GM12878 (cell line): ENCODE data around the gene NUDCD3. TPM values are rescaled to one million over a fixed set of nuclear protein-coding genes. Genes with fewer than 3 reads are reported as not detected.

Experiments
- ATAC-seq: fragments of 200-7000 bp; cut with Tn5 transposase; 3 replicates; pipeline ENCODE4 v1.9.1; 2020; ENCODE audit warnings: mild to moderate bottlenecking, moderate library complexity
- BruUV-seq: library from RNA; stranded (reverse); fragments of 400-500 nt; replicated peaks from 2 replicates; lab custom pipeline; 2021; lab: Mats Ljungman, UMichigan
- CTCF ChIA-PET: fragments of 300-600 bp; sonication (Branson Sonifier 250); formaldehyde crosslinking; extraction: SDS; loops from one replicate; lab custom pipeline; 2021; ENCODE audit warnings: inconsistent platforms; lab: Yijun Ruan, JAX
- POLR2A ChIA-PET: fragments of 350-600 bp; formaldehyde crosslinking; extraction: SDS; loops from one replicate; lab custom pipeline; 2021; ENCODE audit warnings: inconsistent platforms; lab: Charles Lee
- RAD21 ChIA-PET: fragments of 300-600 bp; sonication (Branson Sonifier 250); formaldehyde crosslinking; loops from one replicate; lab custom pipeline; 2023; ENCODE audit warnings: antibody characterized with exemption; ENCODE audit not compliant: unreplicated experiment; lab: Charles Lee
- SMC1A ChIA-PET: fragments of 300-600 bp; sonication (Branson Sonifier 250); formaldehyde crosslinking; loops from one replicate; lab custom pipeline; 2023; ENCODE audit not compliant: unreplicated experiment, uncharacterized antibody; lab: Charles Lee
- DNase-seq: peaks from one replicate; pipeline ENCODE4 v3.0.0-alpha.2; 2011; ENCODE audit warnings: low read depth, low spot score
- FAIRE-seq: peaks from 3 replicates; lab custom pipeline; 2011; peaks lifted over from hg19 to GRCh38; lab: Jason Lieb, UNC
- H2AFZ ChIP-seq: 2 replicates; pipeline ENCODE4 v1.6.0; 2011; ENCODE audit warnings: low read depth, low read length, control low read depth; ENCODE audit not compliant: control insufficient read depth
- H3K27ac ChIP-seq: 2 replicates; pipeline ENCODE4 v1.5.1; 2011; ENCODE audit warnings: control low read depth; ENCODE audit not compliant: control insufficient read depth, insufficient read depth
- H3K27me3 ChIP-seq, 2 experiments: replicated peaks in 1 of 2; 2 replicates each; pipeline versions ENCODE4 v1.6.0 to v1.6.1; 2011; ENCODE audit warnings: low read length in 1 of 2; ENCODE audit not compliant: control insufficient read depth in 2 of 2, insufficient read depth in 2 of 2
- H3K36me3 ChIP-seq, 2 experiments: 2 replicates each; pipeline ENCODE4 v1.5.1; 2011; ENCODE audit warnings: low read length in 1 of 2; ENCODE audit not compliant: control insufficient read depth in 2 of 2, insufficient read depth in 2 of 2
- H3K4me1 ChIP-seq: 2 replicates; pipeline ENCODE4 v1.6.1; 2011; ENCODE audit warnings: mild to moderate bottlenecking, low read length, moderate library complexity, mixed read lengths; ENCODE audit not compliant: control insufficient read depth, insufficient read depth
- H3K4me2 ChIP-seq: 2 replicates; pipeline ENCODE4 v1.6.0; 2011; ENCODE audit warnings: control low read depth; ENCODE audit not compliant: control insufficient read depth, insufficient read depth
- H3K4me3 ChIP-seq: fragments of 200-600 bp; sonication (generic); 2 replicates; pipeline ENCODE4 v1.5.1; 2016
- H3K79me2 ChIP-seq: 2 replicates; pipeline ENCODE4 v1.6.0; 2011; ENCODE audit warnings: low read length; ENCODE audit not compliant: control insufficient read depth, insufficient read depth
- H3K9ac ChIP-seq: 2 replicates; pipeline ENCODE4 v1.8.0; 2011; ENCODE audit warnings: low read length, control low read depth, mixed read lengths; ENCODE audit not compliant: control insufficient read depth, insufficient read depth
- H3K9me3 ChIP-seq: replicated peaks from 3 replicates; pipeline ENCODE4 v1.5.1; 2011; ENCODE audit warnings: mild to moderate bottlenecking, low read length; ENCODE audit not compliant: control insufficient read depth, insufficient read depth
- H4K20me1 ChIP-seq: 2 replicates; pipeline ENCODE4 v1.6.0; 2011; ENCODE audit not compliant: control insufficient read depth, insufficient read depth
- ATF7 ChIP-seq: fragments of 450-650 bp; IDR thresholded peaks from 2 replicates; pipeline ENCODE4 v1.6.1; 2016; ENCODE audit warnings: low read depth, mild to moderate bottlenecking
- BHLHE40 ChIP-seq, 2 experiments: fragments of 450-650 bp in 1 of 2; IDR thresholded peaks; 2 replicates each; pipeline ENCODE4 v1.6.1; 2011 to 2017; ENCODE audit warnings: low read depth in 2 of 2, borderline replicate concordance in 1 of 2, improper control_type of control experiment in 1 of 2, low read length in 1 of 2, mild to moderate bottlenecking in 1 of 2
- FOXM1 ChIP-seq: IDR thresholded peaks from 2 replicates; pipeline ENCODE4 v1.6.1; 2012; ENCODE audit warnings: low read depth, mild to moderate bottlenecking, inconsistent platforms, low read length, moderate library complexity
- MYB ChIP-seq: fragments of 150-350 bp; IDR thresholded peaks from 2 replicates; pipeline ENCODE4 v1.6.1; 2014; ENCODE audit warnings: mild to moderate bottlenecking, low read depth, low read length, borderline replicate concordance
- NFXL1 ChIP-seq: fragments of 450-650 bp; IDR thresholded peaks from 2 replicates; pipeline ENCODE4 v1.6.1; 2017; ENCODE audit warnings: antibody characterized with exemption, mild to moderate bottlenecking, borderline replicate concordance
- NR2F1 ChIP-seq: fragments of 450-650 bp; conservative IDR thresholded peaks from 2 replicates; pipeline ENCODE4 v1.6.1; 2017; ENCODE audit warnings: mild to moderate bottlenecking
- PAX5 ChIP-seq: IDR thresholded peaks from 2 replicates; pipeline ENCODE4 v1.6.1; 2011; ENCODE audit warnings: low read depth, low read length, borderline replicate concordance
- SMC3 ChIP-seq: IDR thresholded peaks from 2 replicates; pipeline ENCODE4 v1.6.1; 2011; ENCODE audit warnings: low read length, improper control_type of control experiment, borderline replicate concordance
- SP1 ChIP-seq: IDR thresholded peaks from one replicate; pipeline ENCODE4 v1.6.1; 2011; ENCODE audit warnings: low read depth, low read length
- STAT3 ChIP-seq: IDR thresholded peaks from 2 replicates; pipeline ENCODE4 v1.6.1; 2011; ENCODE audit warnings: low read depth, low read length, improper control_type of control experiment
- WRNIP1 ChIP-seq: IDR thresholded peaks from 2 replicates; pipeline ENCODE4 v1.6.1; 2011; ENCODE audit warnings: low read depth, low read length, improper control_type of control experiment, borderline replicate concordance
- YY1 ChIP-seq: IDR thresholded peaks from 2 replicates; pipeline ENCODE4 v1.6.1; 2011; ENCODE audit warnings: low read depth, mild to moderate bottlenecking, low read length
- ZNF622 ChIP-seq: fragments of 450-650 bp; IDR thresholded peaks from 2 replicates; pipeline ENCODE4 v1.6.1; 2017; ENCODE audit warnings: mild to moderate bottlenecking, inconsistent platforms
- WGBS: methylation state at CpG from one replicate; pipeline ENCODE4 v1.1.6; 2016; ENCODE audit warnings: low lambda C conversion rate; ENCODE audit not compliant: insufficient replicate concordance, insufficient coverage; ENCODE audit errors: missing lambda C conversion rate; 5-methylcytosine and 5-hydroxymethylcytosine counted together
- in situ Hi-C: fragments of 300-500 bp; cut with MboI; formaldehyde crosslinking; loops from 9 replicates; pipeline ENCODE4 v1.14.3; 2018; ENCODE audit warnings: mixed read lengths
- intact Hi-C: fragments of 100-400 bp; cut with micrococcal nuclease; formaldehyde crosslinking; loops from one replicate; pipeline ENCODE4 v1.14.2; 2022; ENCODE audit not compliant: unreplicated experiment
- polyA plus RNA-seq, 11 experiments: library from polyadenylated mRNA; depleted of rRNA in 4 of 11; unstranded in 6 of 11; stranded (reverse) in 5 of 11; fragments of >200 nt; fragmentation: Nextera tagmentation in 4 of 11; fragmentation: Illumina TruSeq in 1 of 11; extraction: Ambion mirVana in 4 of 11; extraction: Trizol in 1 of 11; gene quantifications; 1 replicate in 1 of 11; 2 replicates in 10 of 11; pipeline versions ENCODE4 v1.2.1 to v1.2.3, GENCODE V29; 2011 to 2016; ENCODE audit warnings: inconsistent platforms in 2 of 11, missing spikeins in 2 of 11, low read depth in 1 of 11
- total RNA-seq, 4 experiments: library from RNA; depleted of rRNA in 3 of 4; stranded (reverse); fragments of >200 nt in 3 of 4; fragmentation: Illumina TruSeq in 1 of 4; extraction: Trizol in 1 of 4; gene quantifications; 2 replicates each; pipeline versions ENCODE4 v1.2.1 to v1.2.3, GENCODE V29; 2013 to 2021
- TF ChIP-seq, protein P1 (sequence below): IDR thresholded peaks from 2 replicates; pipeline ENCODE4 v1.6.1; 2011; ENCODE audit warnings: mild to moderate bottlenecking, low read depth, low read length, moderate library complexity; ENCODE audit not compliant: insufficient replicate concordance
- TF ChIP-seq, protein P2 (sequence below): fragments of 150-350 bp; IDR thresholded peaks from 2 replicates; pipeline ENCODE4 v1.6.1; 2014; ENCODE audit warnings: mild to moderate bottlenecking, low read depth, low read length

Gene NUDCD3
- total and polyA plus RNA-seq, 10 of the 15 experiments (the other 5 are each of a cell fraction or from before 2014, with no cell fraction given), result 25.0 to 89.8 (median 46.4) TPM

DNA sequence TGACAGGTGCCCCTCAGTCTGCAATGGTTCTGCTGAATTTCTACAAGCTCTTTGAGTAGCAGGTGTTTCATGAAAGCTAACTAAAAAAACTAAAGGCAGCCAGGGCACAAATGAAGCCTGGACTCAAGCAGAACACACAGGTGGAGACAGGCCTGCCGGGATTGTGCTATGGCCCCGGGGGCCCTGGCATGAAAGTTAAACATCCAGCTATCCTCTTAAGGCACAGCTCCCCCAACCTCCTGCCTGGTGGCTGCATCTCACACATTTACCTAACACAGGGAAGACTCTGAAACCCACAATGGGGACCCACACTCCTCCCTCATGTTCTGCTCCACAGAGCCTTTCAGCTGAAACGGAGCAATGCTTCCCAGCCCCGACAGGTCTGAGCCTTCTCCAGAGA is 88.8 kb downstream of the NUDCD3 start:
- H3K9ac ChIP-seq, result no peak overlapping the region
- no TSS peak for BruUV-seq
- H3K27ac ChIP-seq, result no peak overlapping the region
- POLR2A ChIA-PET, result interaction anchor here (0.6 kb wide), 1 partner anchor 23 kb away, joined by 3 read pairs; no protein-coding TSS in a partner anchor
- no peak overlapping the region for H2AFZ ChIP-seq
- CTCF ChIA-PET, result interaction anchor here (0.9 kb wide), 2 partner anchors 47 to 163 kb away, joined by 3 read pairs; no protein-coding TSS in a partner anchor
- no peaks in the 10 kb centered on the region for H3K27me3 ChIP-seq
- no peaks in the 10 kb centered on the region; the same call in 1 of the 2 replicates for H3K79me2 ChIP-seq
- intact Hi-C loops (no loop called here), in situ Hi-C loops (no loop called here)
- ATAC-seq (no peak), DNase-seq (no peak), FAIRE-seq (no peak)
- H4K20me1 ChIP-seq, result no peaks in the 10 kb centered on the region
- H3K4me1 ChIP-seq, result no peaks in the 10 kb centered on the region
- no peak overlapping the region for H3K4me3 ChIP-seq
- no peak overlapping the region for H3K4me2 ChIP-seq
- H3K9me3 ChIP-seq, result no peaks in the 10 kb centered on the region
- 100% methylated on average over 4 of the region's 4 CpGs for WGBS
- SMC1A ChIA-PET, result no interaction called here
- TF ChIP-seq MYB (no peak), PAX5 (no peak), NR2F1 (no peak), YY1 (no peak), SMC3 (no peak), WRNIP1 (no peak)
- peaks cover 24 to 29% of the 10 kb centered on the region in 2 experiments; a peak in 3 of 4 replicates for H3K36me3 ChIP-seq
- RAD21 ChIA-PET, result no interaction called here

DNA sequence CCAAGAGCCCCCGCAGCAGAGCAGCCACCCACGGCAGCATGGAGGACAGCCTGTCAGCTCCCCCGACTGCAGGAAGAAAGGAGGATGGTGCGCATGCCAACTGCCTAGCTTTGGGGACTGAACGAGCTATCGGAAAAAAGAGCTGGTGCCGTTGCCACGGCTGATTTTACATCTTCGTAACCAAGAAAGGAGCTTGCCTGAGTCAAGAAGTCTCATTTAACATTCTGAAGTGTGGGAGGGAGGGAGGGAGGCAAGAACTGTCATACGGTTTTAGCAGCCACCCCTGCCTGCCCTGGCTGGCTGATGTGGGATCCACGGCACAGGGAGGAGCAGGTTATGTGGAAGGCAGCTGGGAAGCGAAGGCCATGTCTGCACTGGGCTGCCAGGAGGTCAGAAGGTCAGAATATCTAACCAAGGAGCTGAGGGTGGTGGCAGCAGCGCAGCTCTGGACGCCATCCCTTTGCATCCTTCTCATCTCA is 90.4 kb downstream of the NUDCD3 start:
- no peak overlapping the region for H3K4me2 ChIP-seq
- no peaks in the 10 kb centered on the region for H3K79me2 ChIP-seq
- no peak for FAIRE-seq
- ChIA-PET SMC1A (no interaction called here), CTCF (interaction anchor here (1.3 kb wide), 1 partner anchor 159 kb away, joined by 3 read pairs; no protein-coding TSS in a partner anchor), RAD21 (no interaction called here), POLR2A (interaction anchor here (0.6 kb wide), 1 partner anchor 594 kb away, joined by 3 read pairs; no protein-coding TSS in a partner anchor)
- BruUV-seq, result no TSS peak
- no peak overlapping the region for H2AFZ ChIP-seq
- H3K4me1 ChIP-seq, result no peaks in the 10 kb centered on the region
- H3K4me3 ChIP-seq, result no peak overlapping the region
- in situ Hi-C loops (no loop called here), intact Hi-C loops (no loop called here)
- H3K9ac ChIP-seq, result no peak overlapping the region
- peaks cover 23 to 24% of the 10 kb centered on the region in 2 experiments; a peak in 3 of 4 replicates for H3K36me3 ChIP-seq
- no peak for ATAC-seq
- H3K27me3 ChIP-seq, result no peaks in the 10 kb centered on the region
- H3K9me3 ChIP-seq, result no peaks in the 10 kb centered on the region
- no peak overlapping the region for H3K27ac ChIP-seq
- no peak for DNase-seq
- TF ChIP-seq, protein P1, sequence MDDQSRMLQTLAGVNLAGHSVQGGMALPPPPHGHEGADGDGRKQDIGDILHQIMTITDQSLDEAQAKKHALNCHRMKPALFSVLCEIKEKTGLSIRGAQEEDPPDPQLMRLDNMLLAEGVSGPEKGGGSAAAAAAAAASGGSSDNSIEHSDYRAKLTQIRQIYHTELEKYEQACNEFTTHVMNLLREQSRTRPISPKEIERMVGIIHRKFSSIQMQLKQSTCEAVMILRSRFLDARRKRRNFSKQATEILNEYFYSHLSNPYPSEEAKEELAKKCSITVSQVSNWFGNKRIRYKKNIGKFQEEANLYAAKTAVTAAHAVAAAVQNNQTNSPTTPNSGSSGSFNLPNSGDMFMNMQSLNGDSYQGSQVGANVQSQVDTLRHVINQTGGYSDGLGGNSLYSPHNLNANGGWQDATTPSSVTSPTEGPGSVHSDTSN, result no peak
- TF ChIP-seq, protein P2, sequence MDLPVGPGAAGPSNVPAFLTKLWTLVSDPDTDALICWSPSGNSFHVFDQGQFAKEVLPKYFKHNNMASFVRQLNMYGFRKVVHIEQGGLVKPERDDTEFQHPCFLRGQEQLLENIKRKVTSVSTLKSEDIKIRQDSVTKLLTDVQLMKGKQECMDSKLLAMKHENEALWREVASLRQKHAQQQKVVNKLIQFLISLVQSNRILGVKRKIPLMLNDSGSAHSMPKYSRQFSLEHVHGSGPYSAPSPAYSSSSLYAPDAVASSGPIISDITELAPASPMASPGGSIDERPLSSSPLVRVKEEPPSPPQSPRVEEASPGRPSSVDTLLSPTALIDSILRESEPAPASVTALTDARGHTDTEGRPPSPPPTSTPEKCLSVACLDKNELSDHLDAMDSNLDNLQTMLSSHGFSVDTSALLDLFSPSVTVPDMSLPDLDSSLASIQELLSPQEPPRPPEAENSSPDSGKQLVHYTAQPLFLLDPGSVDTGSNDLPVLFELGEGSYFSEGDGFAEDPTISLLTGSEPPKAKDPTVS, result no peak
- TF ChIP-seq BHLHE40 (IDR thresholded peaks at IDR 0.05; ENCODE audit: borderline replicate concordance in 1 of 2, low read depth in 2 of 2, low read length in 1 of 2), result no peak
- TF ChIP-seq STAT3, result no peak
- TF ChIP-seq ATF7, result no peak
- TF ChIP-seq NFXL1, result no peak
- no peak for TF ChIP-seq ZNF622
- no peak for TF ChIP-seq FOXM1
- TF ChIP-seq SP1, result no peak
- WGBS, result 96% methylated on average over 14 of the region's 14 CpGs
- no peaks in the 10 kb centered on the region for H4K20me1 ChIP-seq
